BE2C (cell line): ENCODE data around the gene LUZP4.
"Not testable (repeated sequence)": the region's sequence is repeated elsewhere in the genome, so short reads cannot be mapped to it uniquely, and the experiment has no call there.

Experiments
- DNase-seq: peaks from one replicate; pipeline ENCODE4 v3.0.0-alpha.2; 2020
- H3K27me3 ChIP-seq: fragments of 250-450 bp; sonication (Bioruptor Pico); 2 replicates; pipeline ENCODE4 v1.5.1; 2020; ENCODE audit warnings: mild to moderate bottlenecking
- H3K36me3 ChIP-seq: fragments of 250-450 bp; sonication (Bioruptor Pico); 2 replicates; pipeline ENCODE4 v1.5.1; 2020; ENCODE audit warnings: mild to moderate bottlenecking
- H3K4me1 ChIP-seq: fragments of 250-450 bp; sonication (Bioruptor Pico); 2 replicates; pipeline ENCODE4 v1.5.1; 2020
- H3K4me3 ChIP-seq: 2 replicates; pipeline ENCODE4 v1.5.1; 2011; ENCODE audit warnings: low read depth, low read length
- H3K9me3 ChIP-seq: fragments of 250-450 bp; sonication (Bioruptor Pico); 2 replicates; pipeline ENCODE4 v1.5.1; 2020
- CTCF ChIP-seq: IDR thresholded peaks from 2 replicates; pipeline ENCODE4 v1.5.1; 2012; ENCODE audit warnings: mild to moderate bottlenecking, low read depth, low read length

Gene LUZP4

GRCh38 chrX:115297189-115297588, 7.7 kb downstream of the LUZP4 start:
- TF ChIP-seq CTCF: no peak
- Histone ChIP-seq H3K36me3 (no peaks in the 10 kb centered on the region), H3K4me1 (no peaks in the 10 kb centered on the region), H3K9me3 (no peaks in the 10 kb centered on the region), H3K4me3 (no peak overlapping the region), H3K27me3 (no peaks in the 10 kb centered on the region)
- no peak for DNase-seq

GRCh38 chrX:115311139-115311538, 21.6 kb downstream of the LUZP4 start:
- Histone ChIP-seq H3K9me3 (no peaks in the 10 kb centered on the region), H3K27me3 (no peaks in the 10 kb centered on the region), H3K4me3 (no peak overlapping the region), H3K4me1 (no peaks in the 10 kb centered on the region), H3K36me3 (no peaks in the 10 kb centered on the region)
- no peak for DNase-seq
- TF ChIP-seq CTCF: no peak

GRCh38 chrX:115311601-115312001, 22.1 kb downstream of the LUZP4 start:
- no peaks in the 10 kb centered on the region for H3K9me3 ChIP-seq
- no peaks in the 10 kb centered on the region for H3K27me3 ChIP-seq
- no peak for DNase-seq
- H3K36me3 ChIP-seq: no peaks in the 10 kb centered on the region
- no peak overlapping the region for H3K4me3 ChIP-seq
- TF ChIP-seq CTCF: no peak
- H3K4me1 ChIP-seq: no peaks in the 10 kb centered on the region

GRCh38 chrX:115318139-115318538, 28.6 kb downstream of the LUZP4 start:
- Histone ChIP-seq H3K4me1 (no peaks in the 10 kb centered on the region), H3K4me3 (no peak overlapping the region), H3K9me3 (no peaks in the 10 kb centered on the region), H3K36me3 (no peaks in the 10 kb centered on the region), H3K27me3 (no peaks in the 10 kb centered on the region)
- TF ChIP-seq CTCF: no peak
- no peak for DNase-seq

GRCh38 chrX:115322375-115322774, 32.9 kb downstream of the LUZP4 start:
- no peak for TF ChIP-seq CTCF
- H3K9me3 ChIP-seq: no peaks in the 10 kb centered on the region

GRCh38 chrX:115324194-115324593, 34.7 kb downstream of the LUZP4 start:
- no peaks in the 10 kb centered on the region for H3K9me3 ChIP-seq
- H3K36me3 ChIP-seq: no peaks in the 10 kb centered on the region
- no peaks in the 10 kb centered on the region for H3K4me1 ChIP-seq
- no peak overlapping the region for H3K4me3 ChIP-seq
- TF ChIP-seq CTCF: no peak
- no peaks in the 10 kb centered on the region for H3K27me3 ChIP-seq
- DNase-seq: no peak

More at GRCh38 chrX:115322375-115322774, 32.9 kb downstream of the LUZP4 start:
- Histone ChIP-seq H3K27me3 (no peaks in the 10 kb centered on the region), H3K4me3 (no peak overlapping the region), H3K36me3 (no peaks in the 10 kb centered on the region), H3K4me1 (no peaks in the 10 kb centered on the region)
- no peak for DNase-seq

- H3K36me3 ChIP-seq, DNase-seq, H3K27me3 ChIP-seq, H3K4me3 ChIP-seq, H3K9me3 ChIP-seq, H3K4me1 ChIP-seq: not testable (repeated sequence)
Observed at GRCh38 chrX:115329282-115329681, 39.8 kb downstream of the LUZP4 start.
